ENCODE results near the gene CDCA8.
A peak's percentile ranks its signal among the peaks of the same experiment; 100 is the strongest.
"Not testable (repeated sequence)": the region's sequence is repeated elsewhere in the genome, so short reads cannot be mapped to it uniquely, and the experiment has no call there.

Gene CDCA8

DNA sequence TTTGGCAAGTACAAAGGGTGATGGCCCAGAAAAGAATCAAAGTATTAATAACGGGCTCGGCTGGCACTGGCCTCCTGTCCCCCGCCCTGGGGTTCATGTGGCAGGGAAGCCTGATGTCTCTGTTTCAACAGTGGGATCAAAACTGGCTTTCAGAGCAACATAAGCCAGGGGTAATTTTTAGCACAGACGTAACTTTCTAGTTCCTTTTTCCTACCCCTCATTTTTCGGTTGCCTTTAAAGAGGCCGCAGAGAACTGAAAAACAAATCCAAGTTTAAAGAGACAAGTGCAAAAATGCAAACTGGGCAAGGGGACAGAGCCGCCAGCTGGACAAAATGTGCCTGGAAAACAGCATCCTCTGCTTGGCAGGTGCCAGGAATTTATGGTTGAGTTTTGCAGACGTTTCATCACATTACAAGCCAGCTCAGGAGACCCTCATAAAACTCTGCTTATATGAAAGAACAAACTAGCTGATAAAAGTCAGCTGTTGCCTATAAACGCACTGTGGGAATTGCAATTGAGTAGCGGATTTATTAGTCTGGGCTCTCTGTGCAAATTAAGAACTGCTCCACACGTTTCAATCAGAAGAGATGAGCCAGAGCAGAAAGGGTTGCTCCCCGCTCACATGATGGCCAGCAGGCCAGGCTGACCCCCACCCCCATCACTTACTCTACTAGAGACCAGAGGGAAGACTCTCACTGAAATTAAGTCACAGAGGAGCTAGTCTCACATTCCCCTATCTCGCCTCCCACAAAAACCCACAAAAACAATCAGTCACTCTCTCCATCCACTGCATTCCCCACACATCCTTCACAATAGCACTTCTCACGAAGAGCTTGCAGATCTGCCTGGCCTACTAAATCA is 15.8 kb upstream of the CDCA8 start:
- no peak overlapping the region for H3K4me3 ChIP-seq (ENCODE audit: low read depth, low read length)
- no peak overlapping the region for H3K27ac ChIP-seq
- TF ChIP-seq, protein P1, sequence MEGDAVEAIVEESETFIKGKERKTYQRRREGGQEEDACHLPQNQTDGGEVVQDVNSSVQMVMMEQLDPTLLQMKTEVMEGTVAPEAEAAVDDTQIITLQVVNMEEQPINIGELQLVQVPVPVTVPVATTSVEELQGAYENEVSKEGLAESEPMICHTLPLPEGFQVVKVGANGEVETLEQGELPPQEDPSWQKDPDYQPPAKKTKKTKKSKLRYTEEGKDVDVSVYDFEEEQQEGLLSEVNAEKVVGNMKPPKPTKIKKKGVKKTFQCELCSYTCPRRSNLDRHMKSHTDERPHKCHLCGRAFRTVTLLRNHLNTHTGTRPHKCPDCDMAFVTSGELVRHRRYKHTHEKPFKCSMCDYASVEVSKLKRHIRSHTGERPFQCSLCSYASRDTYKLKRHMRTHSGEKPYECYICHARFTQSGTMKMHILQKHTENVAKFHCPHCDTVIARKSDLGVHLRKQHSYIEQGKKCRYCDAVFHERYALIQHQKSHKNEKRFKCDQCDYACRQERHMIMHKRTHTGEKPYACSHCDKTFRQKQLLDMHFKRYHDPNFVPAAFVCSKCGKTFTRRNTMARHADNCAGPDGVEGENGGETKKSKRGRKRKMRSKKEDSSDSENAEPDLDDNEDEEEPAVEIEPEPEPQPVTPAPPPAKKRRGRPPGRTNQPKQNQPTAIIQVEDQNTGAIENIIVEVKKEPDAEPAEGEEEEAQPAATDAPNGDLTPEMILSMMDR (IDR thresholded peaks at IDR 0.05; ENCODE audit: low read depth, low read length) = no peak
- DNase-seq = no peak
- H3K9me3 ChIP-seq (ENCODE audit: severe bottlenecking) = no peaks in the 10 kb centered on the region
- no peaks in the 10 kb centered on the region for H3K27me3 ChIP-seq (ENCODE audit: insufficient read depth, low read depth, severe bottlenecking)
- H3K36me3 ChIP-seq = peaks cover 7% of the 10 kb centered on the region

DNA sequence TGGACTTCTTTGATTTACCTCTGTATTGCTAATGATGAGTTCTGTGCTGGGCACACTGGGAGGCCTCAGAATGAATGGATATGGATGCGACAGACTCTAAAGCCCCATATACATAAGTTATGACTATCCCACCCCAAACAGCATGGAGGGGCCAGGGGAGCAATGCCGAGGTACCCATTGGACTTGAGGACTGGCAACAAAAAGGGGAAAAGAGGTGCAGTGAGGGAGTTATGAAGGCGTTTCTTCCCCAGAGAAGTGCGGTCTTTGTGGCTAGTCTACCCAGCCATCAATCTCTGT is 15.2 kb upstream of the CDCA8 start:
- H3K27ac ChIP-seq = no peak overlapping the region
- no peaks in the 10 kb centered on the region for H3K9me3 ChIP-seq (ENCODE audit: severe bottlenecking)
- TF ChIP-seq, protein P1 (IDR thresholded peaks at IDR 0.05; ENCODE audit: low read depth, low read length) = no peak
- DNase-seq = no peak
- H3K36me3 ChIP-seq = peaks cover 12% of the 10 kb centered on the region
- no peaks in the 10 kb centered on the region for H3K27me3 ChIP-seq (ENCODE audit: insufficient read depth, low read depth, severe bottlenecking)
- H3K4me3 ChIP-seq (ENCODE audit: low read depth, low read length) = no peak overlapping the region

DNA sequence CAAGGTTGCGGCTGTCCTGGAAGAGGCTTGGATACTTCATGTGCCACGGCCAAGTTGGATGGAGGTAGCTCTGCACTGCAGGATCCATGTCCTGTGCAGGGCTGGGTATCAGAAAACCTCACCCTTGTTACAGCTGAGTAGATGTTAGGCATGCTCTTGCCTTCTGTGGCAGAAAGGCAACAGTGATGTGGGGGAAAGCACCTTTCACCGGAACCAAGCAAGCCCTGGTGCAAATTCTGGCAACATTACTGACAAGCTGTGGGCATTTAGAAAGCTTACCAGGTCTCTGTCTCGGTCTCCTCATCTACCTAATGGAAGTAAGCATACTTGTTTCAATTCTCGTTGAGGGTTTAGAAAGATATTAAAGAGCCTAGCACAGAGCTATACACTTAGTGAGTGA is 14.5 kb upstream of the CDCA8 start:
- TF ChIP-seq, protein P1 (IDR thresholded peaks at IDR 0.05; ENCODE audit: low read depth, low read length) = no peak
- no peak for DNase-seq
- H3K27ac ChIP-seq = no peak overlapping the region
- no peaks in the 10 kb centered on the region for H3K27me3 ChIP-seq (ENCODE audit: insufficient read depth, low read depth, severe bottlenecking)
- H3K9me3 ChIP-seq (ENCODE audit: severe bottlenecking) = no peaks in the 10 kb centered on the region
- no peak overlapping the region for H3K4me3 ChIP-seq (ENCODE audit: low read depth, low read length)
- H3K36me3 ChIP-seq = peaks cover 19% of the 10 kb centered on the region

DNA sequence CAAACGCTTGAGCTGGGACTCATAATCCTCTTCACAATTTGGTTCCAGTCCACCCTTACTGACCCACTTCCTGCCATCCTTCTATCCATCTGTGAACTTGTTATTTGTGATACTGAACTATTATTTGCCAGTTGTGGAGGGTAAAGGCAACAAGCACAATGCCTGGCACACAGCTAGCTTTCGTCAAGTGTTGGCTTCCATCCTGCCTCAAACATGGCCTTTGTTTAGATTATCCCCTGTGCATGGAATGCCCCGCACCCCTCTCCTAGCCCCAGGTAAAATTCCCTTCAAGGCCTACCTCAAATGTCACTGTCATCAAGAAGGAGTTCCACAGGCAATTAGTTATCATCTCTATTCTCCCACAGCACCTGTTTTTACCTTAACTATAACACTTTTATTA is 11.4 kb upstream of the CDCA8 start:
- no peak for DNase-seq
- Histone ChIP-seq H3K27ac (no peak overlapping the region), H3K4me3 (ENCODE audit: low read depth, low read length) (no peak overlapping the region), H3K36me3 (peaks cover 42% of the 10 kb centered on the region), H3K9me3 (ENCODE audit: severe bottlenecking) (no peaks in the 10 kb centered on the region), H3K27me3 (ENCODE audit: insufficient read depth, low read depth, severe bottlenecking) (no peaks in the 10 kb centered on the region)
- TF ChIP-seq, protein P1 (IDR thresholded peaks at IDR 0.05; ENCODE audit: low read depth, low read length) = no peak

DNA sequence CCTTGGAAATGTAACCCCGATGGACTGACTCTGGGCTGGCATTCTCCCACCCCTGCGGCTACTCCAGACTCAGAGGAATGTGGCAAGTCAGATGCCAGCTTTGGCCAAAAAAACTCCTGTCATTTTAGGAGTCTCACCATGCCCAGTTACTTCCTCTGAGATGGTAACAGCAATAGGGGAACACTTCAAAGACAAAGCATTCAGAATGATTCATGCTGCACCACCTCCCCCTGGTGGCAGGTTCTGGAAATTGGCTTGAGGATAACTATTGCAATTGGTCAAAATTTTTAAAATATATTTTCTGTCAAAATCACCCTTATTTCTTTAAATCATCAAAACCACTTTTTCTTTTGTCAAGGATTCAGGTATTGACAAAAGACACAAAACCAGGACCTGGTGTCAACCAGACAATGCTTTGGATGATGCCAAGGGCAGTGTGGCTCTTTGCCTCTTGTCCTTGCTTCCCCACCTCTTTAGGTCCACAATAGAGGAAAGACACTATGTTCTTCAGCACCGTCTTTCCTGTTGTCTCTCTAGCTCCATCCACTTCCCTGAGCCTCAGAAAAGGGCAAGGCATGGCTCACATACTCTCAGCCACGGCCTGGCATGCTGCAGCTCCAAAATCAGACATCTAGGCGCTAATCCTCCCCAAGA is 9.9 kb upstream of the CDCA8 start:
- Histone ChIP-seq H3K9me3 (ENCODE audit: severe bottlenecking) (no peaks in the 10 kb centered on the region), H3K36me3 (peaks cover 56% of the 10 kb centered on the region), H3K4me3 (ENCODE audit: low read depth, low read length) (no peak overlapping the region), H3K27me3 (ENCODE audit: insufficient read depth, low read depth, severe bottlenecking) (no peaks in the 10 kb centered on the region), H3K27ac (no peak overlapping the region)
- TF ChIP-seq, protein P1 (IDR thresholded peaks at IDR 0.05; ENCODE audit: low read depth, low read length) = peak; percentile 62
- peak; percentile 67 for DNase-seq

DNA sequence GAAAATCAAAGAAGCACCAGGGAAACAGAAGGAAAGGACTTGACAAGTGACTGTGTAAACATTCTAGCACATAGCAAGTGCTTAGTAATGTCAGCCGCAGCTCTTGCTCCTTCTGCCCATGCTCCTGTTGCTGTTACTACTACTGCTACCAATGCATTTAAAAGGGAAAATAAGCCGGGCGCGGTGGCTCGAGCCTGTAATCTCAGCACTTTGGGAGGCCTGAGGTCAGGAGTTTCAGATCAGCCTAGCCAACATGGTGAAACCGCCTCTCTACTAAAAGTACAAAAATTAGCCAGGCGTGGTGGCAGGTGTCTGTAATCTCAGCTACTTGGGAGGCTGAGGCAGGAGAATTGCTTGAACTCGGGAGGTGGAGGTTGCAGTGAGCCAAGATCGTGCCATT is 8.1 kb upstream of the CDCA8 start:
- peaks cover 69% of the 10 kb centered on the region for H3K36me3 ChIP-seq
- H3K4me3 ChIP-seq (ENCODE audit: low read depth, low read length); DNase-seq; H3K27me3 ChIP-seq (ENCODE audit: insufficient read depth, low read depth, severe bottlenecking); H3K9me3 ChIP-seq (ENCODE audit: severe bottlenecking); H3K27ac ChIP-seq: not testable (repeated sequence)
